PC-9 (cell line): ENCODE measurements around the gene PFKP. TPM values are rescaled to one million over a fixed set of nuclear protein-coding genes. Genes with fewer than 3 reads are reported as not detected.
"Not testable (repeated sequence)": the region's sequence is repeated elsewhere in the genome, so short reads cannot be mapped to it uniquely, and the experiment has no call there.

Source experiments
- BruUV-seq: library from RNA; stranded (reverse); fragments of 400-500 nt; replicated peaks from 2 replicates; lab custom pipeline; 2021; lab: Mats Ljungman, UMichigan
- CTCF ChIA-PET: fragments of 300-600 bp; sonication (Branson Sonifier 250); formaldehyde crosslinking; loops from one replicate; lab custom pipeline; 2022; ENCODE audit warnings: antibody characterized with exemption; lab: Charles Lee
- POLR2A ChIA-PET: fragments of 300-600 bp; sonication (Branson Sonifier 250); formaldehyde crosslinking; loops from one replicate; lab custom pipeline; 2022; ENCODE audit warnings: antibody characterized with exemption; ENCODE audit not compliant: unreplicated experiment; lab: Charles Lee
- DNase-seq, 2 experiments: peaks; one replicate each; pipeline versions ENCODE4 v3.0.0 to v3.0.0-alpha.2; 2015 to 2022; ENCODE audit warnings: mixed read lengths in 1 of 2
- H2AFZ ChIP-seq: fragments of 200-600 bp; sonication (generic); 2 replicates; pipeline ENCODE4 v1.8.1; 2017; ENCODE audit warnings: antibody characterized with exemption
- H3F3A ChIP-seq: fragments of 200-600 bp; sonication (generic); 2 replicates; pipeline ENCODE4 v1.8.1; 2017; ENCODE audit warnings: antibody characterized with exemption, mild to moderate bottlenecking, low read depth; ENCODE audit not compliant: insufficient read depth
- H3K27ac ChIP-seq: fragments of 200-600 bp; sonication (generic); 2 replicates; pipeline ENCODE4 v1.6.1; 2016; ENCODE audit warnings: mixed run types
- H3K27me3 ChIP-seq: fragments of 200-600 bp; sonication (generic); 2 replicates; pipeline ENCODE4 v1.6.1; 2016; ENCODE audit warnings: low read depth, mixed run types; ENCODE audit not compliant: insufficient read depth
- H3K36me3 ChIP-seq: fragments of 200-600 bp; sonication (generic); 2 replicates; pipeline ENCODE4 v1.6.1; 2016; ENCODE audit warnings: low read depth, mixed run types
- H3K4me1 ChIP-seq: fragments of 200-600 bp; sonication (generic); replicated peaks from 2 replicates; pipeline ENCODE4 v1.6.1; 2016; ENCODE audit warnings: mixed run types; ENCODE audit not compliant: insufficient read depth
- H3K4me2 ChIP-seq: fragments of 200-600 bp; sonication (generic); 2 replicates; pipeline ENCODE4 v1.6.1; 2017; ENCODE audit warnings: mixed run types
- H3K4me3 ChIP-seq: fragments of 200-600 bp; sonication (generic); 2 replicates; pipeline ENCODE4 v1.6.1; 2016; ENCODE audit warnings: mixed run types
- H3K79me2 ChIP-seq: fragments of 200-600 bp; sonication (generic); 2 replicates; pipeline ENCODE4 v1.6.1; 2017; ENCODE audit warnings: low read depth, mixed run types
- H3K9me2 ChIP-seq: fragments of 200-600 bp; sonication (generic); 2 replicates; pipeline ENCODE4 v1.8.1; 2017; ENCODE audit warnings: mild to moderate bottlenecking; ENCODE audit not compliant: insufficient read depth
- H3K9me3 ChIP-seq: fragments of 200-600 bp; sonication (generic); 2 replicates; pipeline ENCODE4 v1.8.1; 2016; ENCODE audit warnings: low read depth; ENCODE audit not compliant: insufficient read depth
- H4K20me1 ChIP-seq: fragments of 200-600 bp; sonication (generic); 2 replicates; pipeline ENCODE4 v1.8.1; 2017; ENCODE audit not compliant: insufficient read depth
- EZH2 ChIP-seq: fragments of 200-600 bp; sonication (generic); IDR thresholded peaks from 2 replicates; pipeline ENCODE4 v1.8.0; 2017; ENCODE audit warnings: antibody characterized with exemption, low read depth
- intact Hi-C: fragments of 100-400 bp; cut with micrococcal nuclease; formaldehyde crosslinking; loops from one replicate; pipeline ENCODE4 v1.10.0; 2022; ENCODE audit not compliant: unreplicated experiment
- total RNA-seq: library from RNA; stranded (reverse); gene quantifications from 2 replicates; pipeline ENCODE4 v1.2.3, GENCODE V29; 2021
- TF ChIP-seq, protein P1 (sequence below): fragments of 200-600 bp; sonication (generic); conservative IDR thresholded peaks from 2 replicates; pipeline ENCODE4 v1.6.1; 2017; ENCODE audit warnings: mixed run types, antibody characterized with exemption, mild to moderate bottlenecking, moderate library complexity

Gene PFKP
- total RNA-seq, 1 experiment from 2014 or later, result 234 TPM

DNA sequence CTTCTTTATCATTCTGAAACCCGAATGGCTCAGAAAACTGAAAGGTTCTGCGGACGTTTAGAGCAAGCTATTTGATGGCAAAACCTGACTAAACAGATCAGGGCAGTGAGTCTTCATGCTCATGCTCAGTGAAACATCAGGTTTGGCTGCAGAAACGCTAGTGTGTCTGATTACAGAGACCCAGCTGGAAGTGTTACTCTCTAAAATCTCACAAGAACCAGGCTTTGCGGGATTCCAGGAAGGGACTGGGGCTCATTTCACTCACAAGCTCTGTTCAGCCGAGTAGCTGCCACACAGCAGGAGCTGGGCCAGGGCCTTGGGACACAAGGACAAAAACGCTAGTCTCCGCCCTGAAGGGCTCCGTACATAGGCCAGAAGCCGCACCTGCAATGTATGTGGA lies 102.3 kb downstream of the PFKP start:
- no peak for DNase-seq
- no peak overlapping the region for H2AFZ ChIP-seq
- no peaks in the 10 kb centered on the region for H3K27me3 ChIP-seq
- peaks cover 29% of the 10 kb centered on the region for H3K79me2 ChIP-seq
- H3F3A ChIP-seq, result peaks cover 9% of the 10 kb centered on the region; the same call in 1 of the 2 replicates
- POLR2A ChIA-PET, result no interaction called here
- intact Hi-C loops, result loop anchor here (5.0 kb wide), 1 partner anchor 122 kb away; no protein-coding TSS in a partner anchor
- no peak overlapping the region for H3K4me3 ChIP-seq
- H3K9me2 ChIP-seq, result no peaks in the 10 kb centered on the region
- TF ChIP-seq EZH2, result no peak
- TF ChIP-seq, protein P1, sequence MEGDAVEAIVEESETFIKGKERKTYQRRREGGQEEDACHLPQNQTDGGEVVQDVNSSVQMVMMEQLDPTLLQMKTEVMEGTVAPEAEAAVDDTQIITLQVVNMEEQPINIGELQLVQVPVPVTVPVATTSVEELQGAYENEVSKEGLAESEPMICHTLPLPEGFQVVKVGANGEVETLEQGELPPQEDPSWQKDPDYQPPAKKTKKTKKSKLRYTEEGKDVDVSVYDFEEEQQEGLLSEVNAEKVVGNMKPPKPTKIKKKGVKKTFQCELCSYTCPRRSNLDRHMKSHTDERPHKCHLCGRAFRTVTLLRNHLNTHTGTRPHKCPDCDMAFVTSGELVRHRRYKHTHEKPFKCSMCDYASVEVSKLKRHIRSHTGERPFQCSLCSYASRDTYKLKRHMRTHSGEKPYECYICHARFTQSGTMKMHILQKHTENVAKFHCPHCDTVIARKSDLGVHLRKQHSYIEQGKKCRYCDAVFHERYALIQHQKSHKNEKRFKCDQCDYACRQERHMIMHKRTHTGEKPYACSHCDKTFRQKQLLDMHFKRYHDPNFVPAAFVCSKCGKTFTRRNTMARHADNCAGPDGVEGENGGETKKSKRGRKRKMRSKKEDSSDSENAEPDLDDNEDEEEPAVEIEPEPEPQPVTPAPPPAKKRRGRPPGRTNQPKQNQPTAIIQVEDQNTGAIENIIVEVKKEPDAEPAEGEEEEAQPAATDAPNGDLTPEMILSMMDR, result no peak
- no TSS peak for BruUV-seq
- H3K9me3 ChIP-seq, result no peaks in the 10 kb centered on the region
- H3K4me2 ChIP-seq, result no peak overlapping the region
- CTCF ChIA-PET, result no interaction called here
- no peaks in the 10 kb centered on the region for H4K20me1 ChIP-seq
- H3K27ac ChIP-seq, result no peak overlapping the region
- peaks cover 8% of the 10 kb centered on the region for H3K4me1 ChIP-seq
- no peaks in the 10 kb centered on the region for H3K36me3 ChIP-seq

- H3K9me2 ChIP-seq, H4K20me1 ChIP-seq, H3F3A ChIP-seq, CTCF ChIA-PET, H3K36me3 ChIP-seq, H3K27me3 ChIP-seq, BruUV-seq, H3K4me1 ChIP-seq, DNase-seq, H3K9me3 ChIP-seq: not testable (repeated sequence)
- Histone ChIP-seq H3K4me2 (peak overlapping the region; percentile 92), H3K27ac (peak overlapping the region; percentile 76), H2AFZ (peak overlapping the region; percentile 82), H3K4me3 (peak overlapping the region; percentile 94), H3K79me2 (peaks cover 29% of the 10 kb centered on the region)
- POLR2A ChIA-PET, result interaction anchor here (0.6 kb wide), 1 partner anchor 118 kb away, joined by 5 read pairs; no protein-coding TSS in a partner anchor
- intact Hi-C loops, result loop anchor here (5.0 kb wide), 1 partner anchor 124 kb away; no protein-coding TSS in a partner anchor
Measured at GRCh38 chr10:3171488-3171887, 104.1 kb downstream of the PFKP start.

DNA sequence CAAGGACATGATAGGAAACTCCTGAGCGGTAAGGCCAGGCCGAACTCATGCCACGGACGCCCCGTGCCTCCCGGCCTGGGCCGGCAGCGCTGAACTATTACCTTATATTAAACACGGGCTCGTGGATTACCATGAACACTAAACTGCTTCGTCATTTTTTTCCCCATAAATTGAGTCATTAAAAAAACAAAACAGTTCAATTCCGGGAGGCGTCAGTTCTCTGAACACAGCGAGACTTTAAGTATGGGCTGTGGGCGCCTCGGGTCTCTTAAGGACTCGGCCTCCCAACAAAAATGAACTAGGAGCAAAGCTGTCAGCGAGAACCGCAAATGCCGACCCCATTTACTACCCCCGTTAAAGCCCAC lies 104.7 kb downstream of the PFKP start:
- peak overlapping the region; percentile 82 for H2AFZ ChIP-seq
- ChIA-PET CTCF (interaction anchor here (0.6 to 1.1 kb wide), 2 partner anchors 605 to 1561 kb away, joined by 3 read pairs; no protein-coding TSS in a partner anchor), POLR2A (interaction anchor here (0.7 kb wide), 1 partner anchor 93 kb away, joined by 17 read pairs; no protein-coding TSS in a partner anchor)
- intact Hi-C loops, result loop anchor here (2.0 to 5.0 kb wide), 2 partner anchors 101 to 125 kb away; no protein-coding TSS in a partner anchor
- peak overlapping the region; percentile 76 for H3K27ac ChIP-seq
- H3K4me2 ChIP-seq, result peak overlapping the region; percentile 92
- peak overlapping the region; percentile 94 for H3K4me3 ChIP-seq
- no peaks in the 10 kb centered on the region for H3K36me3 ChIP-seq
- no peaks in the 10 kb centered on the region for H3K9me2 ChIP-seq
- H3F3A ChIP-seq, result peaks cover 9% of the 10 kb centered on the region; the same call in 1 of the 2 replicates
- no peaks in the 10 kb centered on the region for H4K20me1 ChIP-seq
- BruUV-seq, result no TSS peak
- no peaks in the 10 kb centered on the region for H3K9me3 ChIP-seq
- peaks cover 29% of the 10 kb centered on the region for H3K79me2 ChIP-seq
- peak in 1 of 2 experiments; percentile 63 for DNase-seq
- H3K27me3 ChIP-seq, result no peaks in the 10 kb centered on the region
- no peak for TF ChIP-seq EZH2
- TF ChIP-seq, protein P1, result no peak
- H3K4me1 ChIP-seq, result peaks cover 8% of the 10 kb centered on the region
